ENCODE data around the gene COL2A1.

DNA sequence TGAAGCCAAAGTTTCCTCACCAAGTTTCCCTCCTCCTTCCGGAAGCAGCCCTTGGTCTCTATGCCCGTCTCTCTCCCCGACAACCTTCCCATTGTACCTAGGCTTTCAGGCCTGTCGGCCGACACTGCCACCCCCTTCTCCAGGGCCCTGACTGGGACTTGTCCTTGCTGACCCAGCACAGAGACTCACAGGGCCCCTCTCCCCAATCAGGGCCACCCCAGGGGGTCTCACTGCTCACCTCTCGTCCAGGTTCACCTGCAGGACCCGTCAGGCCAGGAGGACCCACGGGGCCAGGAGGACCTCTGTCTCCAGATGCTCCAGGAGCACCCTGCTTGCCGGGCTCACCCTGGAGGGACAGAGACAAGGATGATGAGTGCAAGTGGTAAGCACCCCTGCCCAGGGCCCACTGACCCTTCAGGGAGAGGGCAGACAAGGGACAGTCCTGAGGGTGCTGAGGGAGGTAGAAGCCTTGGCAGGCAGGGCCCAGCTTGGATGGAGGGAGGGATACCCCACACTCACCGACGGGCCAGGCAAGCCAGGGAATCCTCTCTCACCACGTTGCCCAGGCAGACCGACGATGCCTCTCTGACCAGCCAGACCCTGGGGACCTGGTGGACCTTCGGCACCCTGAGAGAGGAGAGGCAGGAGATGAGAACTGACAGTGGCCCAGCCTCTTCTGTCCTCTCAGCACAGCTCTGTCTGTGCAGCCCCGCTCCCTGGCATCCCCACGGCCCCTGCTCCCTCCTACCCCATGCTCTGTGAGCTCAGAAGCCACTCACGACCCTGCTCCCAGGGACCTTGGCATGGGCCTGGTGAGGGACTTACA lies 26.3 kb downstream of the COL2A1 start:
- TF ChIP-seq, protein P1, sequence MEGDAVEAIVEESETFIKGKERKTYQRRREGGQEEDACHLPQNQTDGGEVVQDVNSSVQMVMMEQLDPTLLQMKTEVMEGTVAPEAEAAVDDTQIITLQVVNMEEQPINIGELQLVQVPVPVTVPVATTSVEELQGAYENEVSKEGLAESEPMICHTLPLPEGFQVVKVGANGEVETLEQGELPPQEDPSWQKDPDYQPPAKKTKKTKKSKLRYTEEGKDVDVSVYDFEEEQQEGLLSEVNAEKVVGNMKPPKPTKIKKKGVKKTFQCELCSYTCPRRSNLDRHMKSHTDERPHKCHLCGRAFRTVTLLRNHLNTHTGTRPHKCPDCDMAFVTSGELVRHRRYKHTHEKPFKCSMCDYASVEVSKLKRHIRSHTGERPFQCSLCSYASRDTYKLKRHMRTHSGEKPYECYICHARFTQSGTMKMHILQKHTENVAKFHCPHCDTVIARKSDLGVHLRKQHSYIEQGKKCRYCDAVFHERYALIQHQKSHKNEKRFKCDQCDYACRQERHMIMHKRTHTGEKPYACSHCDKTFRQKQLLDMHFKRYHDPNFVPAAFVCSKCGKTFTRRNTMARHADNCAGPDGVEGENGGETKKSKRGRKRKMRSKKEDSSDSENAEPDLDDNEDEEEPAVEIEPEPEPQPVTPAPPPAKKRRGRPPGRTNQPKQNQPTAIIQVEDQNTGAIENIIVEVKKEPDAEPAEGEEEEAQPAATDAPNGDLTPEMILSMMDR (IDR thresholded peaks at IDR 0.05), result no peak
- TF ChIP-seq TCF7L2 (IDR thresholded peaks at IDR 0.05; ENCODE audit: low read depth, low read length), result no peak
- TF ChIP-seq POLR2AphosphoS5 (IDR thresholded peaks at IDR 0.05; ENCODE audit: low read depth, low read length), result no peak
- TF ChIP-seq, protein P2, sequence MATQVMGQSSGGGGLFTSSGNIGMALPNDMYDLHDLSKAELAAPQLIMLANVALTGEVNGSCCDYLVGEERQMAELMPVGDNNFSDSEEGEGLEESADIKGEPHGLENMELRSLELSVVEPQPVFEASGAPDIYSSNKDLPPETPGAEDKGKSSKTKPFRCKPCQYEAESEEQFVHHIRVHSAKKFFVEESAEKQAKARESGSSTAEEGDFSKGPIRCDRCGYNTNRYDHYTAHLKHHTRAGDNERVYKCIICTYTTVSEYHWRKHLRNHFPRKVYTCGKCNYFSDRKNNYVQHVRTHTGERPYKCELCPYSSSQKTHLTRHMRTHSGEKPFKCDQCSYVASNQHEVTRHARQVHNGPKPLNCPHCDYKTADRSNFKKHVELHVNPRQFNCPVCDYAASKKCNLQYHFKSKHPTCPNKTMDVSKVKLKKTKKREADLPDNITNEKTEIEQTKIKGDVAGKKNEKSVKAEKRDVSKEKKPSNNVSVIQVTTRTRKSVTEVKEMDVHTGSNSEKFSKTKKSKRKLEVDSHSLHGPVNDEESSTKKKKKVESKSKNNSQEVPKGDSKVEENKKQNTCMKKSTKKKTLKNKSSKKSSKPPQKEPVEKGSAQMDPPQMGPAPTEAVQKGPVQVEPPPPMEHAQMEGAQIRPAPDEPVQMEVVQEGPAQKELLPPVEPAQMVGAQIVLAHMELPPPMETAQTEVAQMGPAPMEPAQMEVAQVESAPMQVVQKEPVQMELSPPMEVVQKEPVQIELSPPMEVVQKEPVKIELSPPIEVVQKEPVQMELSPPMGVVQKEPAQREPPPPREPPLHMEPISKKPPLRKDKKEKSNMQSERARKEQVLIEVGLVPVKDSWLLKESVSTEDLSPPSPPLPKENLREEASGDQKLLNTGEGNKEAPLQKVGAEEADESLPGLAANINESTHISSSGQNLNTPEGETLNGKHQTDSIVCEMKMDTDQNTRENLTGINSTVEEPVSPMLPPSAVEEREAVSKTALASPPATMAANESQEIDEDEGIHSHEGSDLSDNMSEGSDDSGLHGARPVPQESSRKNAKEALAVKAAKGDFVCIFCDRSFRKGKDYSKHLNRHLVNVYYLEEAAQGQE (IDR thresholded peaks at IDR 0.05; ENCODE audit: insufficient read depth in 1 of 2, low read depth in 2 of 2, low read length in 1 of 2), result no peak
